Measurements from ENCODE around the gene ACSM6.
"Not testable (repeated sequence)": the region's sequence is repeated elsewhere in the genome, so short reads cannot be mapped to it uniquely, and the experiment has no call there.

Gene ACSM6

GRCh38 chr10:95196046-95196445, 2.0 kb downstream of the ACSM6 start:
- no peaks in the 10 kb centered on the region for H3K36me3 ChIP-seq (ENCODE audit: control insufficient read depth in 4 of 4, insufficient read depth in 4 of 4, low read length in 3 of 4)
- H3K4me1 ChIP-seq (ENCODE audit: control extremely low read depth in 1 of 4, control insufficient read depth in 4 of 4, insufficient read depth in 4 of 4, low read length in 3 of 4) = no peaks in the 10 kb centered on the region
- no peak for DNase-seq
- H3K27me3 ChIP-seq (replicated peaks in 2 of 5; ENCODE audit: control insufficient read depth in 4 of 5, insufficient read depth in 5 of 5, low read length in 4 of 5) = no peaks in the 10 kb centered on the region
- ChIA-PET CTCF (interaction anchor here (0.9 kb wide), 1 partner anchor 13 kb away, joined by 3 read pairs; no protein-coding TSS in a partner anchor), POLR2A (no interaction called here)
- H3K27ac ChIP-seq (ENCODE audit: insufficient read depth in 1 of 2, low read depth in 1 of 2, low read length in 2 of 2, poor library complexity in 1 of 2, severe bottlenecking in 2 of 2) = no peak overlapping the region
- H3K9me3 ChIP-seq (ENCODE audit: control extremely low read depth in 1 of 5, control insufficient read depth in 4 of 5, insufficient read depth in 2 of 5, low read depth in 1 of 5, low read length in 4 of 5) = no peaks in the 10 kb centered on the region
- H3K4me3 ChIP-seq (ENCODE audit: control insufficient read depth in 1 of 7, extremely low read depth in 1 of 7, insufficient read depth in 4 of 7, low read depth in 2 of 7, low read length in 6 of 7) = no peak overlapping the region
- 100% methylated on average over 2 of the region's 3 CpGs for WGBS (ENCODE audit: insufficient coverage)

DNA sequence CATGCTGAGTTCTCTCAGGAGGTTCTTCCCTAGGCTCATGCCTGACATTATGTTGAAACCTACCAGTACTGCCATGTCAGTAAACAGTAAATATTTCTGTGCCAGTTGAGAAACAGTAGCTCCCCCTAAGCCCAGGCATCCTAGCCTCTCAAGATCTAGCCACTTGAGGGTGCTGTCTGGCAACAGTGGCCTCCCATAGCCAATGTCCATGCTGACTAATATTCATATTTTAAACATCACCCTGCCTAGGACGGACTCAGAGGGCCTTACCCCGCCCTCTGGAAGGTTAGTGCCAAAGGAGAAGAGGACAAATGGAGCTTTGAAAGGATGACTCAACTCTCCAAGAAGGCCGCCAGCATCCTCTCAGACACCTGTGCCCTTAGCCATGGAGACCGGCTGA, 7.7 kb downstream of the ACSM6 start:
- no peaks in the 10 kb centered on the region for H3K4me1 ChIP-seq (ENCODE audit: control extremely low read depth in 1 of 4, control insufficient read depth in 4 of 4, insufficient read depth in 4 of 4, low read length in 3 of 4)
- H3K36me3 ChIP-seq (ENCODE audit: control insufficient read depth in 4 of 4, insufficient read depth in 4 of 4, low read length in 3 of 4) = no peaks in the 10 kb centered on the region
- no peak overlapping the region for H3K4me3 ChIP-seq (ENCODE audit: control insufficient read depth in 1 of 7, extremely low read depth in 1 of 7, insufficient read depth in 4 of 7, low read depth in 2 of 7, low read length in 6 of 7)
- no peaks in the 10 kb centered on the region for H3K27me3 ChIP-seq (replicated peaks in 2 of 5; ENCODE audit: control insufficient read depth in 4 of 5, insufficient read depth in 5 of 5, low read length in 4 of 5)
- ChIA-PET POLR2A (no interaction called here), CTCF (interaction anchor here (1.0 to 2.5 kb wide), 3 partner anchors 14 to 42 kb away, joined by 3 to 10 read pairs (median 3); no protein-coding TSS in a partner anchor)
- WGBS (ENCODE audit: insufficient coverage) = 96% methylated on average over 4 of the region's 4 CpGs
- no peak overlapping the region for H3K27ac ChIP-seq (ENCODE audit: insufficient read depth in 1 of 2, low read depth in 1 of 2, low read length in 2 of 2, poor library complexity in 1 of 2, severe bottlenecking in 2 of 2)
- H3K9me3 ChIP-seq (ENCODE audit: control extremely low read depth in 1 of 5, control insufficient read depth in 4 of 5, insufficient read depth in 2 of 5, low read depth in 1 of 5, low read length in 4 of 5) = no peaks in the 10 kb centered on the region
- DNase-seq = no peak

DNA sequence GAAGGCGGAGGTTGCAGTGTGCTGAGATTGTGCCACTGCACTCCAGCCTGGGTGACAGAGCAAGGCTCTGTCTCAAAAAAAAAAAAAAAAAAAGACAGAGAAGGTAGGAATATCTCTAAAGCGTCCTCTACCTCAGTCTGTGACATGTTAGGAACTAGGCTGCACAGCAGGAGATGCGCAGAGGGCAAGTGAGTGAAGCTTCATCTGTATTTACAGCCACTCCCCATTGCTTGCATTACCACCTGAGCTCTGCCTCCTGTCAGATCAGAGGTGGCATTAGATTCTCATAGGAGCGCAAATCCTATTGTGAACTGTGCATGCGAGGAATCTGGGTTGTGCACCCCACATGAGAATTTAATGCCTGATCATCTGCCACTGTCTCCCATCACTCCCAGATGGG, 8.8 kb downstream of the ACSM6 start:
- POLR2A ChIA-PET; H3K9me3 ChIP-seq (ENCODE audit: control extremely low read depth in 1 of 5, control insufficient read depth in 4 of 5, insufficient read depth in 2 of 5, low read depth in 1 of 5, low read length in 4 of 5); H3K4me3 ChIP-seq (ENCODE audit: control insufficient read depth in 1 of 7, extremely low read depth in 1 of 7, insufficient read depth in 4 of 7, low read depth in 2 of 7, low read length in 6 of 7); H3K27me3 ChIP-seq (replicated peaks in 2 of 5; ENCODE audit: control insufficient read depth in 4 of 5, insufficient read depth in 5 of 5, low read length in 4 of 5); H3K4me1 ChIP-seq (ENCODE audit: control extremely low read depth in 1 of 4, control insufficient read depth in 4 of 4, insufficient read depth in 4 of 4, low read length in 3 of 4); H3K36me3 ChIP-seq (ENCODE audit: control insufficient read depth in 4 of 4, insufficient read depth in 4 of 4, low read length in 3 of 4); DNase-seq; H3K27ac ChIP-seq (ENCODE audit: insufficient read depth in 1 of 2, low read depth in 1 of 2, low read length in 2 of 2, poor library complexity in 1 of 2, severe bottlenecking in 2 of 2): not testable (repeated sequence)
- 67% methylated on average over 3 of the region's 5 CpGs for WGBS (ENCODE audit: insufficient coverage)
- CTCF ChIA-PET = interaction anchor here (0.6 to 2.5 kb wide), 6 partner anchors 10 to 183 kb away, joined by 3 to 10 read pairs (median 3); no protein-coding TSS in a partner anchor

- ChIA-PET POLR2A (no interaction called here), CTCF (interaction anchor here (0.6 to 1.4 kb wide), 3 partner anchors 35 to 156 kb away, joined by 3 read pairs; no protein-coding TSS in a partner anchor)
- H3K27ac ChIP-seq (ENCODE audit: insufficient read depth in 1 of 2, low read depth in 1 of 2, low read length in 2 of 2, poor library complexity in 1 of 2, severe bottlenecking in 2 of 2) = no peak overlapping the region
- DNase-seq = peak; percentile 5 to 18 (median 17)
- no peaks in the 10 kb centered on the region for H3K4me1 ChIP-seq (ENCODE audit: control extremely low read depth in 1 of 4, control insufficient read depth in 4 of 4, insufficient read depth in 4 of 4, low read length in 3 of 4)
- H3K27me3 ChIP-seq (replicated peaks in 2 of 5; ENCODE audit: control insufficient read depth in 4 of 5, insufficient read depth in 5 of 5, low read length in 4 of 5) = no peaks in the 10 kb centered on the region
- H3K9me3 ChIP-seq (ENCODE audit: control extremely low read depth in 1 of 5, control insufficient read depth in 4 of 5, insufficient read depth in 2 of 5, low read depth in 1 of 5, low read length in 4 of 5) = no peaks in the 10 kb centered on the region
- H3K36me3 ChIP-seq (ENCODE audit: control insufficient read depth in 4 of 4, insufficient read depth in 4 of 4, low read length in 3 of 4) = no peaks in the 10 kb centered on the region
- 100% methylated on average over 5 of the region's 8 CpGs for WGBS (ENCODE audit: insufficient coverage)
- H3K4me3 ChIP-seq (ENCODE audit: control insufficient read depth in 1 of 7, extremely low read depth in 1 of 7, insufficient read depth in 4 of 7, low read depth in 2 of 7, low read length in 6 of 7) = no peak overlapping the region
Observed at GRCh38 chr10:95208702-95209391, 14.8 kb downstream of the ACSM6 start.

- Histone ChIP-seq H3K27me3 (replicated peaks in 2 of 5; ENCODE audit: control insufficient read depth in 4 of 5, insufficient read depth in 5 of 5, low read length in 4 of 5) (no peaks in the 10 kb centered on the region), H3K9me3 (ENCODE audit: control extremely low read depth in 1 of 5, control insufficient read depth in 4 of 5, insufficient read depth in 2 of 5, low read depth in 1 of 5, low read length in 4 of 5) (no peaks in the 10 kb centered on the region), H3K4me3 (ENCODE audit: control insufficient read depth in 1 of 7, extremely low read depth in 1 of 7, insufficient read depth in 4 of 7, low read depth in 2 of 7, low read length in 6 of 7) (no peak overlapping the region), H3K4me1 (ENCODE audit: control extremely low read depth in 1 of 4, control insufficient read depth in 4 of 4, insufficient read depth in 4 of 4, low read length in 3 of 4) (peaks cover 0 to 7% (median 3%) of the 10 kb centered on the region in 4 experiments), H3K27ac (ENCODE audit: insufficient read depth in 1 of 2, low read depth in 1 of 2, low read length in 2 of 2, poor library complexity in 1 of 2, severe bottlenecking in 2 of 2) (no peak overlapping the region), H3K36me3 (ENCODE audit: control insufficient read depth in 4 of 4, insufficient read depth in 4 of 4, low read length in 3 of 4) (no peaks in the 10 kb centered on the region)
- CTCF ChIA-PET = interaction anchor here (0.6 to 1.4 kb wide), 3 partner anchors 34 to 155 kb away, joined by 3 read pairs; no protein-coding TSS in a partner anchor
- POLR2A ChIA-PET = no interaction called here
- DNase-seq = no peak
- WGBS (ENCODE audit: insufficient coverage) = no CpG with 5 or more reads among the region's 6 CpGs
Observed at GRCh38 chr10:95209509-95210127, 15.6 kb downstream of the ACSM6 start.

DNA sequence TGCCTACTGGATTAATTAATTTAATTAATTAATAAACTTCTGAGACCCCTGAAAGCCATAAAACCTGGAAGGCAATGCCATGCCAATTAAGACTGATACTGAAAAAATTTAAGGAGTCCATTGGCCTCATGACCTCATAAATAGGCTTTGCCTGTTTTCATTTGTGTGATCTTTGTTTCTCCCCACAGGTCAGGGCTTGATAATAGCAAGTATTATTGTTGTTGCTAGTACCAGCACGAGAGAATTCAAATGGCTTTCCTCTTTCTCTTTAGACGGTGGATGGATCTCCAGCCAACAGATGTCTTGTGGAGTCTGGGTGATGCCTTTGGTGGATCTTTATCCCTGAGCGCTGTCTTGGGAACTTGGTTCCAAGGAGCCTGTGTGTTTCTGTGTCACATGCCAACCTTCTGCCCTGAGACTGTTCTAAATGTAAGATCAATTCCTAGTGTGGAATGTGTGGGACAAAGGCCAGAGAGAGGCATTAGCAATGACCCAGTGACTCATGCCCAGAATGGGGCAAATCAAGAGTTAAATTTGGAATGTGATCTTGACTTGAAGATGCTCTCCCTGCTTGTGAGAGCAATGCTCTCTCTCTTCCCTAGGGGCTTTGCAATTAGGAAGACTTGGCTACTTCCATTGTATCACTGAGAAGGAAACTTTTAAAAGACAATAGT, 17.7 kb downstream of the ACSM6 start:
- H3K36me3 ChIP-seq (ENCODE audit: control insufficient read depth in 4 of 4, insufficient read depth in 4 of 4, low read length in 3 of 4) = no peaks in the 10 kb centered on the region
- ChIA-PET CTCF (interaction anchor here (0.7 to 1.9 kb wide), 3 partner anchors 18 to 30 kb away, joined by 3 to 13 read pairs (median 3); no protein-coding TSS in a partner anchor), POLR2A (no interaction called here)
- H3K27me3 ChIP-seq (replicated peaks in 2 of 5; ENCODE audit: control insufficient read depth in 4 of 5, insufficient read depth in 5 of 5, low read length in 4 of 5) = no peaks in the 10 kb centered on the region
- no peak overlapping the region for H3K4me3 ChIP-seq (ENCODE audit: control insufficient read depth in 1 of 7, extremely low read depth in 1 of 7, insufficient read depth in 4 of 7, low read depth in 2 of 7, low read length in 6 of 7)
- no peaks in the 10 kb centered on the region for H3K9me3 ChIP-seq (ENCODE audit: control extremely low read depth in 1 of 5, control insufficient read depth in 4 of 5, insufficient read depth in 2 of 5, low read depth in 1 of 5, low read length in 4 of 5)
- no peak overlapping the region for H3K27ac ChIP-seq (ENCODE audit: insufficient read depth in 1 of 2, low read depth in 1 of 2, low read length in 2 of 2, poor library complexity in 1 of 2, severe bottlenecking in 2 of 2)
- H3K4me1 ChIP-seq (ENCODE audit: control extremely low read depth in 1 of 4, control insufficient read depth in 4 of 4, insufficient read depth in 4 of 4, low read length in 3 of 4) = peaks cover 0 to 17% (median 7%) of the 10 kb centered on the region in 4 experiments
- no peak for DNase-seq
- WGBS (ENCODE audit: insufficient coverage) = 100% methylated on average over 2 of the region's 3 CpGs

GRCh38 chr10:95214369-95214768, 20.3 kb downstream of the ACSM6 start:
- peak; percentile 23 to 80 (median 77) for DNase-seq
- Histone ChIP-seq H3K27ac (ENCODE audit: insufficient read depth in 1 of 2, low read depth in 1 of 2, low read length in 2 of 2, poor library complexity in 1 of 2, severe bottlenecking in 2 of 2) (no peak overlapping the region), H3K36me3 (ENCODE audit: control insufficient read depth in 4 of 4, insufficient read depth in 4 of 4, low read length in 3 of 4) (no peaks in the 10 kb centered on the region), H3K4me1 (ENCODE audit: control extremely low read depth in 1 of 4, control insufficient read depth in 4 of 4, insufficient read depth in 4 of 4, low read length in 3 of 4) (peaks cover 0 to 24% (median 7%) of the 10 kb centered on the region in 4 experiments), H3K27me3 (replicated peaks in 2 of 5; ENCODE audit: control insufficient read depth in 4 of 5, insufficient read depth in 5 of 5, low read length in 4 of 5) (no peaks in the 10 kb centered on the region), H3K4me3 (ENCODE audit: control insufficient read depth in 1 of 7, extremely low read depth in 1 of 7, insufficient read depth in 4 of 7, low read depth in 2 of 7, low read length in 6 of 7) (peak overlapping the region in 1 of 7 experiments; percentile 17), H3K9me3 (ENCODE audit: control extremely low read depth in 1 of 5, control insufficient read depth in 4 of 5, insufficient read depth in 2 of 5, low read depth in 1 of 5, low read length in 4 of 5) (no peaks in the 10 kb centered on the region)
- no CpG with 5 or more reads among the region's 2 CpGs for WGBS (ENCODE audit: insufficient coverage)
- ChIA-PET POLR2A (no interaction called here), CTCF (no interaction called here)
